Measurements from ENCODE around the gene PGA5.

The PGA5 gene

GRCh38 chr11:61267437-61267841 lies 26.5 kb downstream of the PGA5 start:
- no peak for DNase-seq (ENCODE audit: low read depth in 2 of 2)

DNA sequence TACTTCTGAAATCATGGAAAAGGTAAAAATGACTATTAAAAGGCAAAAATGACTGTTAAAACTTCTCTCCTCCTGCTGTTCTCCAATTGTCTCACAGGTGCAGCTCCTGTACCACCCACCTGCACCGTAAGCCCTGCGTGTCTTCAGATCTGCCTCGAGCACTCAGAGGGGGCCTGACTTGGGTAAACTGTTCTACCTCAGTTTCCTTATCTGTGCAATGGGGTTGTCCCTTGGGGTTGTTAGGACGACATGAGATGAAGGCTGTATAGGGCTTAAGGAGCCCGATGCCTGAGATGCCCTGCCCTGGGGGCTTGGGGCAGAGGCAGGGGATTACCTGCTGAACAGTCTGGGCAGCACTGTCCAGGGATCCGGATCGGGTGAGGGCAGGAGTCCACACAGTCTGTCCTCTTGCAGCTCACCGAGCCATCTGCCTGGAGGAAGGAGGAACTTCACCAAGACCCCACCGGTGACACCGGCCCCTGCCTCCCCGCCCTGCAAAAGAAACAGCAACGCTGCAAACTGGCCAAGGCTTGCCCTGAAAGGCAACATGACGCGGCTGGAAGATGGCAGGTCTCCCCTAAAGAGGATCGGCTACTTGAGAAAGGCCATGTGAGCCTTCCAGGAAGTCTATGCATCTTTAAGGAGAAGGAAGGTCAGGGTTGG lies 27.7 kb downstream of the PGA5 start:
- no peak for DNase-seq (ENCODE audit: low read depth in 2 of 2)

DNA sequence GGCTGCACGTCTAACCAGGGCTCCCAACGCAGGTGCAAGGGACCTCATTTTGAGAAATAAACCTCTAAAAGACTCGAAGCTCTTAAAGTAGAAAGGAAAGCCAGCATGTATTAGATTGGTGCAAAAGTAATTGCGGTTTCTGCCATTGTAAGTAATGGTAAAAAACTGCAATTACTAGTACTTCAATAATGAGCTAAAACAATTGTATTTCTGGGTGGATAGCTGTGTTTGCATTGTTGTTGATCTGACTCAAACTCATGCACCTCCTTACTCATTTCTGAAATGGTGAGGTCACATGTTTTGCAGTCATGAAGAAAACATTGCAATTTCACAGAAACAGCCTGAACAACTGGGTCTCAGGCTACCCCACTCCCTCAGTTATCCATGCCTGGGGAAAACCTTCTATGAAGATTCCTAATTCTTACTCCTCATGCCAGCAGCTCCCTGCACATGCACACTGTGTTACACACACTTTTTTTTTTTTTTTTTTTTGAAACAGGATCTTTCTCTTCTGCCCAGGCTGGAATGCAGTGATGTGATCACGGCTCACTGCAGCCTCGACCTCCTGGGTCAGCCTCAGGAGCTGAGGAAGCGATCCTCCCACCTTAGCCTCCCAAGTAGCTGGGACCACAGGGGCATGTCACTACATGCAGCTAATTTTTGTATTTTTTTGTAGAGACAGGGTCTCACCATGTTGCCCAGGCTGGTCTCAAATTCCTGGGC lies 29.5 kb downstream of the PGA5 start:
- no peak for DNase-seq (ENCODE audit: low read depth in 2 of 2)

GRCh38 chr11:61272731-61273130 lies 31.8 kb downstream of the PGA5 start:
- DNase-seq (ENCODE audit: low read depth in 2 of 2) = no peak

DNA sequence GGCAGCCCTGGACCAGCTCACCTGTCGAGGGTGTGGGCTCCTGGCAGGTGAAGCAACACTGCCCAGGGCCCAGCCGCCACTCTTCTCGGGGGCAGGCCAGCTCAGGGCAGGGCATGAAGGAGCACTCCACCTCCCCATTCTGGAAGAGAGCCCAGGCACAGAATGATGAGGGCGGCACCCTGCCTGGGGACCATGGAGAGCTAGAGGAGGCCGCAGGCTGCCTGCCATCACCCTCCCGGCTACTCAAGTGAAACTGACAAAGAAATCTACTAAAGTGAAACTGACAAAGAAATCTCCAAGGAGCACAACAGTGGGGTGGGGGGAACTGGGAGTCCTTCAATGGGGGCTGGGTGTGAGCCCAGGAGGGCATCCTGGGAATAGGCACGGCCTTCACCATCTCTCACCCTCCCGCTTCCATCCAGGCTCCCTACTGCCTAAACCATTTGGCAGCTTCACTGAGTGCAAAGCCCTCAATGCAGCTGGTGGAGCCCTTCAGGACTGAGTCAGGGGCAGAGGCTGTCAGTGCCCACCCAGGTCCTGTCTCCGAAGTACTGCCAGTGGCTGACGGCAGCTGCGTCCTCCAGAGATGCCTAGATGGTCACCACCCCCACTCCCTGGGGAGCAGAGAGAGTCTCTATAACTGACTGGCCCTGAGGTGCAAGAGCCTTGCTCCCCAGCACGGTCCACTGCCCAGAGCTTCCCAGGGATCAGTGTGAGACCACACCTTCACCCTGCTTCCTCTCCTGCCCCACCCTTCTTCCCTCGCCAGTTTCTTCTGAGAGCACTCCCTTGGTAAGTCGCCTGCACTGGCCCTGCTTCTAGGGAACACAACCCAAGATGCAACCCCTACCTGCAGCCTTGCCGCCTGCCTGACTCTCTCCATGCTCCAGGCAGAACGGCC lies 32.5 kb downstream of the PGA5 start:
- DNase-seq (ENCODE audit: low read depth in 2 of 2) = no peak

DNA sequence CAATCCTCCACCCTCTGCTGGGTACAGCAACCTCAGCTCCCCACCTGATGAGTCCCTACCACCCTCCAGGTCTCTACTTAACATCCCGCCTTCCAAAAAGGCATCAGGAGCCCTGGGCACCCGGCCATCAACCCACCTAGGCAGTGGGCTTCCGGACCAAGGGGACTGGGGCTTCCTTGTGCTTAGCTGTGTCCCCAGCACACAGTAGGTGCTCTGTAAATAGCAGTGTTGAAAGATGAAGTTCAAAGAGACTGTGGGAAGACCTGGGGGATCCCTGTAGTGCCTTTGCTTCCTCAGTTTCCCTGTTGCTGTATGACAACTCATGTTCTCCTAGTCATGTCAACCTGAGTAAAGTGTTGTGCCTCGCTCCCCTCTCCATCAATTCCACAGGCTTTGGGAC lies 33.1 kb downstream of the PGA5 start:
- no peak for DNase-seq (ENCODE audit: low read depth in 2 of 2)

- no peak for DNase-seq (ENCODE audit: low read depth in 2 of 2)
Measured at GRCh38 chr11:61275191-61275590, 34.2 kb downstream of the PGA5 start.

- DNase-seq (ENCODE audit: low read depth in 2 of 2) = no peak
Measured at GRCh38 chr11:61277186-61278000, 36.4 kb downstream of the PGA5 start.

DNA sequence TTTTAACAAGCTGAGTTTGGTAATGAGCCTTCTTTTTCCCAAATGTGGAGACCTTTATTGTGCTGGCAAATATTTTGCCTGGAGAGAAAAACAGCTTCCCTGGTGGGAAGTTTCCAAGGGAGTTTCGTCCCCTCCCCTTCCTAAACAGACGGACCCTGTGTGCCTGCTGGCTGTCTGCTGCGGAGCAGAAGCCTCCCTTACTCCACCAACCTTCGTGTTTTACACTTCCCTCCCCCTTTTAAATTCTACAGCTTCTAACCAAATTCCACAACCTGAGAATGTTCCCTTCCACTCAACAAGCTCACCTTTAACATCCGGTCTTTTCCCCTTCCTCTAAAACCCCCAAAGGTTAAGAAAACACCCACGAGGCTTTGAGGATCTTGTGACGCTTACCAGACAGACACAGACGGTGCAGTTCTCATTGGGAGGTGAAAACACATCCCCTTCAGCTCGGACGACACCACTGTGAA lies 37.1 kb downstream of the PGA5 start:
- no peak for DNase-seq (ENCODE audit: low read depth in 2 of 2)

- no peak for DNase-seq (ENCODE audit: low read depth in 2 of 2)
Measured at GRCh38 chr11:61279934-61280659, 39.1 kb downstream of the PGA5 start.

GRCh38 chr11:61280883-61281580 lies 40.1 kb downstream of the PGA5 start:
- no peak for DNase-seq (ENCODE audit: low read depth in 2 of 2)

GRCh38 chr11:61281581-61282250 lies 40.7 kb downstream of the PGA5 start:
- DNase-seq (ENCODE audit: low read depth in 2 of 2) = peak in 1 of 2 donors; percentile 20

DNA sequence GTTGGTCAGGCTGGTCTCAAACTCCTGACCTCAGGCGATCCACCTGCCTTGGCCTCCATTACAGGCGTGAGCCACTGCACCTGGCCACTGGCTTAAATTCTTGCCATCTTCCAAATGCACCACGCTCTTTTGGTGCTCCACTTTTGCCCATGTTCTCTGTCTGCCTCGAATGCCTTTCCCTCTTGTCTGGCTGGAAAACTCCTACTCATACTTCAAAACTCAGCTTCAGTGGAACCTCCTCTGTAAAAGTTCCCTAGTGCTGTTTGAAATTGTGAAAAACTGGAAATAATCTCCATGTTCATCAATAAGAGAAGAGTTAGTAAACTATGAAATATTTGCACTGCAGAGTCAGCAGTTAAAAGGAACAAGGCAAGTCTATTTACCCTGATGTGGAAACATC lies 42.6 kb downstream of the PGA5 start:
- no peak for DNase-seq (ENCODE audit: low read depth in 2 of 2)

GRCh38 chr11:61287338-61287977 lies 46.5 kb downstream of the PGA5 start:
- DNase-seq (ENCODE audit: low read depth in 2 of 2) = no peak

DNA sequence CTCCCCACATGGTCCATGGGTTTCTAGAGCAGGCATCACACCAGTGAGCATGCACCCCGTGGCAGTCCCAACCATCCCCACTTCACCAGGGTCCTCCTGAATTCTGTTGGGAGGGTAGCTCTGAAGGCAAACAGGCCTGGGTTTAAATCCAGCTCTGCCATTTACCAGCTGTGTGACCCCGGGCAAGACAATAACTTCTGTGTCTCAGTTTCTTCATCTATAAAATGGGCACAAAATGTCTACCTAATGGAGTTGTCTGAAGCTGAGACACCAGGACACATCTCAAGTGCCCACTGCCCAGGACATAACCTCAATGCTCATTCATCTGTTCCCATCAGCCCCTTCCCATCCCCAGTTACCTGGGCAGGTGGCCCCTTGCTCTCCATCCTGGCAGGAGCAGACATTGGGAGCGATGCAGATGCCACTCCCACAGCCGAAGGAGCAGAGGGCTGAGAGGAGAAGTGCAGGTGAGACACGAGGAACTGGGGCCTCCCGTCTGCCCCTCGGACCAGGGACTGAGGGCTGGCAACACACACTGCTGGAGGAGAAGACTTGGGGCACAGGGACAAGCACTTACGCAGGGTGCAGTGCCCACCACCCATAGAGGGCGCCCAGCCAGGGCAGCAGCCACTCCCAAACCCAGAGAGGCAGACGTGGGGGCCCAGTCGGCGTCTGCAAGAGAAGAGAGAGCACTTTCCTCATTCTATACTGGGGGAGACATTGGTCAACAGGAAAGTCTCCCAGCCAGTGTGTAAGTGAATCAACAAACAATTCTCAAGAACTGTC lies 50.1 kb downstream of the PGA5 start:
- no peak for DNase-seq (ENCODE audit: low read depth in 2 of 2)

GRCh38 chr11:61292356-61292755 lies 51.4 kb downstream of the PGA5 start:
- no peak for DNase-seq (ENCODE audit: low read depth in 2 of 2)

GRCh38 chr11:61293867-61294716 lies 53.1 kb downstream of the PGA5 start:
- peak; percentile 18 to 52 for DNase-seq (ENCODE audit: low read depth in 2 of 2)
